ENCODE results near the gene COL4A2.

The COL4A2 gene

DNA sequence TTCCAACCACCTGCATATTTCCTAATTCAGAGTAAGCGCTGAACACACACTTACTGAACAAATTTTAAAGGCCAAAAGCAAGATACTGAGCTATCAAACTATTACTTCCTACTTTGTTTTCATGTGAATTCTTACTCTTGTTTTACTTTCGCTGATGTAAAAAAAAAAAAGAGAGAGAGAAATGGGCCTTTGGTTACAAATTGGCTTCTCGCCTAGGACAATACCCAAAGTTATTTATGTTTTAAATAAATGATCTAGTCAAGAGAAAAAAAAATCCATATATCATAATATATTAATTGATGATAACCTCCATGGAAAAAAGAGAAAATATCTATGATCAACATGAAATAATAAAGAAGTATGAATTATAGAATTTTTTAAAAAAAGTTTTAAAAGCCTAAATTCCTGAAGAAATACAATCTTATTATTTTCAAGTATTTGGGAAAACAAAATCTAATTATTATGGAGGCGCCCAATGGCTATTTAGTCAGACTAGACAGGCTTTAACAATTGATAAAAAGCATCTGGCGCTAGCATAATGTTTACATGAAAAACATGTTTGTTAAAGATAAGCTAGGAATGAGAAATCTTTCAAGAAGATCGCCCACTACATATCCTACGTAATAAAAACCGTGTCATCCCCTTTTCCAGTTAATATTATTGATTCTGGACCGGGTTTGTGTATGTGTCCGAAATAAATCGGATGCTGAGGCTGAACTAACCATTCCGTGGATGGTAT lies 9.1 kb upstream of the COL4A2 start:
- no peaks in the 10 kb centered on the region for H3K9me3 ChIP-seq (ENCODE audit: control insufficient read depth, insufficient read depth, low read depth, low read length)
- H3K4me3 ChIP-seq (ENCODE audit: low read depth, low read length): no peak overlapping the region
- H3K36me3 ChIP-seq (ENCODE audit: control insufficient read depth in 2 of 2, insufficient read depth in 1 of 2, low read length in 2 of 2): no peaks in the 10 kb centered on the region
- POLR2A ChIA-PET: interaction anchor here (0.7 kb wide), 1 partner anchor 50 kb away, joined by 3 read pairs; no protein-coding TSS in a partner anchor
- H3K4me1 ChIP-seq (ENCODE audit: control insufficient read depth, insufficient read depth, low read length): no peaks in the 10 kb centered on the region
- TF ChIP-seq ZFP3 (tag by site-specific recombination; IDR thresholded peaks at IDR 0.05; ENCODE audit: low read depth): no peak
- CTCF ChIA-PET: no interaction called here
- no peak overlapping the region for H3K27ac ChIP-seq (ENCODE audit: extremely low read depth, low read depth, low read length)

DNA sequence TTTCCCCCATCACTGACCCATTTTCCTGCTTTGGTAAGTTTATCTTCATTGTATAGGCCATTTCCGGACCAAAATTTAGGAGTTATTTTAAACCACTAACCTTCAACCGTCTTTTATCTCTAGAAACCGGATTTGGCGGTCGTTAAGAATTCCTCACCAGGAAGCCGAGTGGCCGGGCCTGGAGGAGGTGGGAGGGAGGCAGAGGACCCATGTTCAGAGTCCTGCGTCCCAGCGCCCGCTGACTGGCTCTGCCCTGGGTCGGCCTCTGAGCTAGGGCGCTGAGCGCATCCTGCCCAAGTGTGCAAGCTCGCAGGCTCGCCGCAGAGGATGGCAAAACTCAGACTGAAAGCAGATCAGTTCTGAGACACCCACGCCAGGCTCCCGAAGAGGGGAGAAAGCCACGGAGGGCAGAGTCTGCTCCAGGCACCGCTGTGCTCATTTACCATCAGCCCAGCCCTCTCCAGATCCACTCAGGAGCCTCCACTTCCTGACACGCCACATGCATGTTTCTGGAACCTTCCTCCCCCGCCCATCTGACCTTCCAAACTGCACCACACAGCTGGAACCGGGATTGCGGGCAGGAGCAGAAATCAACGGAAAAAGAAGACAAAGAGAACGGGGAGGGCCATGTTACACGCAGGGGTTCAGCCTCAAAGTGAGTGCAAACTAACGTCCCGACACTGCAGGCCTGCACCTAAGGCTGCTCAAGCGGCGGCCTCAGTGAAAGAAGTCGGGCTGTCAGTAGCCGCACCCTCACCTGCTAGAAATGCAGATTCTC lies 8.4 kb upstream of the COL4A2 start:
- Histone ChIP-seq H3K36me3 (ENCODE audit: control insufficient read depth in 2 of 2, insufficient read depth in 1 of 2, low read length in 2 of 2) (no peaks in the 10 kb centered on the region), H3K4me1 (ENCODE audit: control insufficient read depth, insufficient read depth, low read length) (no peaks in the 10 kb centered on the region), H3K27ac (ENCODE audit: extremely low read depth, low read depth, low read length) (no peak overlapping the region), H3K9me3 (ENCODE audit: control insufficient read depth, insufficient read depth, low read depth, low read length) (no peaks in the 10 kb centered on the region), H3K4me3 (ENCODE audit: low read depth, low read length) (no peak overlapping the region)
- ChIA-PET CTCF (interaction anchor here (1.0 to 2.3 kb wide), 2 partner anchors 113 to 157 kb away, joined by 3 to 10 read pairs; no protein-coding TSS in a partner anchor), POLR2A (no interaction called here)
- TF ChIP-seq ZNF2 (tag by site-specific recombination; IDR thresholded peaks at IDR 0.05): no peak
- TF ChIP-seq ZNF677 (tag by site-specific recombination; IDR thresholded peaks at IDR 0.05): no peak
- no peak for TF ChIP-seq ZNF114 (tag by site-specific recombination; IDR thresholded peaks at IDR 0.05)
- no peak for TF ChIP-seq ZNF654 (tag by site-specific recombination; IDR thresholded peaks at IDR 0.05; ENCODE audit: low read depth)
- no peak for TF ChIP-seq ZNF16 (tag by site-specific recombination; IDR thresholded peaks at IDR 0.05; ENCODE audit: low read depth)
- no peak for TF ChIP-seq KLF1 (tag by site-specific recombination; IDR thresholded peaks at IDR 0.05)
- TF ChIP-seq ZNF324 (tag by site-specific recombination; IDR thresholded peaks at IDR 0.05): no peak
- no peak for TF ChIP-seq YY2 (tag by site-specific recombination; IDR thresholded peaks at IDR 0.05)
- TF ChIP-seq ZNF280D (tag by site-specific recombination; IDR thresholded peaks at IDR 0.05): no peak
- TF ChIP-seq ZNF391 (tag by site-specific recombination; IDR thresholded peaks at IDR 0.05; ENCODE audit: borderline replicate concordance, low read depth): no peak
- TF ChIP-seq ZNF843 (tag by site-specific recombination; IDR thresholded peaks at IDR 0.05): no peak
- no peak for TF ChIP-seq ZNF37A (tag by site-specific recombination; IDR thresholded peaks at IDR 0.05)
- no peak for TF ChIP-seq ZNF354C (tag by site-specific recombination; IDR thresholded peaks at IDR 0.05; ENCODE audit: borderline replicate concordance, low read depth)
- no peak for TF ChIP-seq ZSCAN30 (tag by site-specific recombination; IDR thresholded peaks at IDR 0.05)
- TF ChIP-seq ZNF792 (tag by site-specific recombination; IDR thresholded peaks at IDR 0.05): no peak
- TF ChIP-seq ZNF544 (tag by site-specific recombination; IDR thresholded peaks at IDR 0.05): no peak
- TF ChIP-seq ZNF571 (tag by site-specific recombination; IDR thresholded peaks at IDR 0.05): no peak
- no peak for TF ChIP-seq ZNF221 (tag by site-specific recombination; IDR thresholded peaks at IDR 0.05; ENCODE audit: borderline replicate concordance)
